GM06990 (cell line): ENCODE results near the gene KCNAB1.
"Not testable (repeated sequence)": the region's sequence is repeated elsewhere in the genome, so short reads cannot be mapped to it uniquely, and the experiment has no call there.

Experiments
- DNase-seq: peaks from one replicate; pipeline ENCODE4 v3.0.0-alpha.2; 2011; ENCODE audit not compliant: insufficient read length; ENCODE audit errors: extremely low read depth
- H3K27me3 ChIP-seq: replicated peaks from 2 replicates; pipeline ENCODE4 v1.6.0; 2011; ENCODE audit warnings: low read length; ENCODE audit not compliant: control insufficient read depth, insufficient read depth
- H3K36me3 ChIP-seq: 2 replicates; pipeline ENCODE4 v1.5.1; 2011; ENCODE audit warnings: low read length; ENCODE audit not compliant: control insufficient read depth, insufficient read depth
- H3K4me3 ChIP-seq: replicated peaks from 2 replicates; pipeline ENCODE4 v1.5.1; 2011; ENCODE audit warnings: low read depth, mild to moderate bottlenecking, control low read depth, low read length
- TF ChIP-seq, protein P1 (sequence below): IDR thresholded peaks from 2 replicates; pipeline ENCODE4 v1.5.1; 2011; ENCODE audit warnings: low read length, control low read depth, mild to moderate bottlenecking, inconsistent platforms; ENCODE audit not compliant: insufficient read depth, poor library complexity, severe bottlenecking

Gene KCNAB1

GRCh38 chr3:156098437-156099035 is 21.8 kb upstream of the KCNAB1 start:
- Histone ChIP-seq H3K36me3 (no peaks in the 10 kb centered on the region), H3K4me3 (no peak overlapping the region), H3K27me3 (no peaks in the 10 kb centered on the region)
- TF ChIP-seq, protein P1, sequence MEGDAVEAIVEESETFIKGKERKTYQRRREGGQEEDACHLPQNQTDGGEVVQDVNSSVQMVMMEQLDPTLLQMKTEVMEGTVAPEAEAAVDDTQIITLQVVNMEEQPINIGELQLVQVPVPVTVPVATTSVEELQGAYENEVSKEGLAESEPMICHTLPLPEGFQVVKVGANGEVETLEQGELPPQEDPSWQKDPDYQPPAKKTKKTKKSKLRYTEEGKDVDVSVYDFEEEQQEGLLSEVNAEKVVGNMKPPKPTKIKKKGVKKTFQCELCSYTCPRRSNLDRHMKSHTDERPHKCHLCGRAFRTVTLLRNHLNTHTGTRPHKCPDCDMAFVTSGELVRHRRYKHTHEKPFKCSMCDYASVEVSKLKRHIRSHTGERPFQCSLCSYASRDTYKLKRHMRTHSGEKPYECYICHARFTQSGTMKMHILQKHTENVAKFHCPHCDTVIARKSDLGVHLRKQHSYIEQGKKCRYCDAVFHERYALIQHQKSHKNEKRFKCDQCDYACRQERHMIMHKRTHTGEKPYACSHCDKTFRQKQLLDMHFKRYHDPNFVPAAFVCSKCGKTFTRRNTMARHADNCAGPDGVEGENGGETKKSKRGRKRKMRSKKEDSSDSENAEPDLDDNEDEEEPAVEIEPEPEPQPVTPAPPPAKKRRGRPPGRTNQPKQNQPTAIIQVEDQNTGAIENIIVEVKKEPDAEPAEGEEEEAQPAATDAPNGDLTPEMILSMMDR: no peak
- no peak for DNase-seq

- not testable (repeated sequence) for DNase-seq, H3K4me3 ChIP-seq, H3K36me3 ChIP-seq, H3K27me3 ChIP-seq
Measured at GRCh38 chr3:156099348-156099747, 21.0 kb upstream of the KCNAB1 start.

- H3K27me3 ChIP-seq, H3K36me3 ChIP-seq: not testable (repeated sequence)
Measured at GRCh38 chr3:156099984-156100383, 20.4 kb upstream of the KCNAB1 start.

GRCh38 chr3:156102267-156102931 is 18.0 kb upstream of the KCNAB1 start:
- TF ChIP-seq, protein P1: no peak
- no peak for DNase-seq
- no peaks in the 10 kb centered on the region for H3K27me3 ChIP-seq
- no peaks in the 10 kb centered on the region for H3K36me3 ChIP-seq
- no peak overlapping the region for H3K4me3 ChIP-seq

More at GRCh38 chr3:156099984-156100383, 20.4 kb upstream of the KCNAB1 start:
- DNase-seq, H3K4me3 ChIP-seq: not testable (repeated sequence)

DNA sequence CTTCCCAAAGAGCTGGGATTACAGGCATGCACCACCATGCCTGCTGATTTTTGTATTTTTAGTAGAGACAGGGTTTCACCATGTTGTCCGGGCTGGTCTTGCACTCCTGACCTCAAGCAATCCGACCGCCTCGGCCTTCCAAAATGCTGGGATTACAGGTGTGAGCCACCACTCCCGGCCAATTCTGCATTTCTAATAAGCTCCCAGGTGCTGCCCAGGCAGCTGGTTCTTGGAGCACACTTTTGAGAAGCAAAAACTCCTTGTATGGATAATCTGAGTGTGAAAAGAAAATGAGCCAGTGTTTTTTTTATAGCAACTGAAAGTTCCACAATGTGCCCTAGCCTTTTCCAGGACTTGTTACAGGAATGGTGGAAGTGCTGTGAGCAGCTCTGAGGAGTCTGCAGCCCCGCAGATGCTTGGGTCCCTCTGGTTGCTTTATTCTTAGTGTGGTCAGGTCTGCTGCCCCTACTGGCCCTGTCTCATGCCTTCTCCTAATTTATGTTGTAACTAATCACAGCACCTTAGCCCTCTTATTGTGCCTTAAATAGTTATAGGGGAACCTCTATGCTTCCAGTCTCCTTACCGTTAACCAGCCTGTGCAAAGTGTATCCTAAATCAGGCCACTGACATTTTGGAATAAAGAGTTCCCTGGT is 13.5 kb upstream of the KCNAB1 start:
- Histone ChIP-seq H3K4me3 (no peak overlapping the region), H3K27me3 (no peaks in the 10 kb centered on the region), H3K36me3 (no peaks in the 10 kb centered on the region)
- no peak for DNase-seq
- TF ChIP-seq, protein P1: no peak

- TF ChIP-seq, protein P1: no peak
- Histone ChIP-seq H3K36me3 (no peaks in the 10 kb centered on the region), H3K4me3 (no peak overlapping the region), H3K27me3 (no peaks in the 10 kb centered on the region)
- DNase-seq: no peak
Measured at GRCh38 chr3:156107504-156107903, 12.9 kb upstream of the KCNAB1 start.
